K562 (cell line): ENCODE results near the gene EMC6. TPM values are rescaled to one million over a fixed set of nuclear protein-coding genes. Genes with fewer than 3 reads are reported as not detected.
A peak's percentile ranks its signal among the peaks of the same experiment; 100 is the strongest.

Experiments used
- ATF1 ChIP-seq, 2 experiments: fragments of 450-650 bp in 1 of 2; IDR thresholded peaks; 2 replicates each; pipeline ENCODE4 v1.6.1; 2016; ENCODE audit warnings: missing compliant biosample characterization in 1 of 2, missing genetic modification characterization in 1 of 2
- BHLHE40 ChIP-seq: IDR thresholded peaks from 2 replicates; pipeline ENCODE4 v1.6.1; 2011; ENCODE audit warnings: low read length, improper control_type of control experiment
- CBX2 ChIP-seq: fragments of 200-600 bp; sonication (generic); IDR thresholded peaks from one replicate; pipeline ENCODE4 v1.6.1; 2012; ENCODE audit warnings: mild to moderate bottlenecking, low read length, inconsistent platforms; ENCODE audit not compliant: insufficient read depth, poor library complexity, severe bottlenecking
- ETV1 ChIP-seq: fragments of 450-650 bp; conservative IDR thresholded peaks from 2 replicates; pipeline ENCODE4 v1.6.1; 2016; ENCODE audit warnings: missing genetic modification characterization, control low read depth, low read depth, missing compliant biosample characterization
- GABPB2 ChIP-seq: fragments of 250-450 bp; sonication (Bioruptor Pico); conservative IDR thresholded peaks from 2 replicates; pipeline ENCODE4 v1.5.1; 2021; ENCODE audit warnings: mild to moderate bottlenecking
- GTF2A2 ChIP-seq: IDR thresholded peaks from 2 replicates; pipeline ENCODE4 v1.6.1; 2016; ENCODE audit warnings: mild to moderate bottlenecking, missing genetic modification characterization, missing compliant biosample characterization
- HCFC1 ChIP-seq: IDR thresholded peaks from 2 replicates; pipeline ENCODE4 v1.6.1; 2012; ENCODE audit warnings: low read depth, low read length, improper control_type of control experiment
- MAZ ChIP-seq, 2 experiments: fragments of 450-650 bp in 1 of 2; sonication (generic) in 1 of 2; formaldehyde crosslinking; IDR thresholded peaks in 1 of 2; conservative IDR thresholded peaks in 1 of 2; 2 replicates each; pipeline versions ENCODE4 v1.4.0 to v1.5.0; 2020; ENCODE audit warnings: mild to moderate bottlenecking in 1 of 2, missing genetic modification reagents in 1 of 2
- MEF2A ChIP-seq: IDR thresholded peaks from 2 replicates; pipeline ENCODE4 v1.6.1; 2011; ENCODE audit warnings: low read depth, mild to moderate bottlenecking, low read length, moderate library complexity; ENCODE audit not compliant: control insufficient read depth
- NBN ChIP-seq: fragments of 450-650 bp; IDR thresholded peaks from 2 replicates; pipeline ENCODE4 v1.6.1; 2016; ENCODE audit warnings: low read depth, mild to moderate bottlenecking
- NFE2 ChIP-seq: IDR thresholded peaks from 2 replicates; pipeline ENCODE4 v1.6.1; 2014; ENCODE audit warnings: antibody characterized with exemption, low read depth
- SETDB1 ChIP-seq: IDR thresholded peaks from one replicate; pipeline ENCODE4 v1.6.1; 2012; ENCODE audit warnings: low read length, control low read depth, inconsistent platforms
- SMARCE1 ChIP-seq: fragments of 450-650 bp; IDR thresholded peaks from 2 replicates; pipeline ENCODE4 v1.7.1; 2016; ENCODE audit warnings: mild to moderate bottlenecking
- SNIP1 ChIP-seq: fragments of 450-650 bp; IDR thresholded peaks from 2 replicates; pipeline ENCODE4 v1.7.1; 2017; ENCODE audit warnings: low read depth, mild to moderate bottlenecking
- YY1 ChIP-seq, 3 experiments: IDR thresholded peaks; 2 replicates each; pipeline ENCODE4 v1.6.1; 2011; ENCODE audit warnings: low read length in 2 of 3, mild to moderate bottlenecking in 2 of 3, moderate library complexity in 2 of 3, borderline replicate concordance in 1 of 3, control low read depth in 1 of 3, low read depth in 1 of 3; ENCODE audit not compliant: insufficient read depth in 3 of 3, insufficient replicate concordance in 2 of 3, control insufficient read depth in 1 of 3, insufficient read length in 1 of 3; ENCODE audit errors: extremely low read depth in 1 of 3
- ZNF12 ChIP-seq: sonication (generic); formaldehyde crosslinking; IDR thresholded peaks from 2 replicates; pipeline ENCODE4 v1.4.0; 2020; ENCODE audit warnings: mild to moderate bottlenecking, missing genetic modification reagents
- ZNF134 ChIP-seq: fragments of 250-450 bp; sonication (Bioruptor Pico); conservative IDR thresholded peaks from 2 replicates; pipeline ENCODE4 v1.4.0; 2020
- ZNF263 ChIP-seq: sonication (generic); formaldehyde crosslinking; IDR thresholded peaks from 2 replicates; pipeline ENCODE4 v1.8.0; 2022; ENCODE audit warnings: mild to moderate bottlenecking, missing genetic modification reagents, borderline replicate concordance
- ZNF316 ChIP-seq: fragments of 450-650 bp; IDR thresholded peaks from 2 replicates; pipeline ENCODE4 v1.6.1; 2016
- ZNF354B ChIP-seq: fragments of 250-450 bp; sonication (Bioruptor Pico); IDR thresholded peaks from 2 replicates; pipeline ENCODE4 v1.4.0; 2020
- ZNF384 ChIP-seq: IDR thresholded peaks from 2 replicates; pipeline ENCODE4 v1.6.1; 2012; ENCODE audit warnings: low read depth, low read length, improper control_type of control experiment
- polyA plus RNA-seq, 8 experiments: library from polyadenylated mRNA; depleted of rRNA in 4 of 8; stranded (reverse) in 5 of 8; unstranded in 3 of 8; fragments of >200 nt; fragmentation: Nextera tagmentation in 2 of 8; fragmentation: Illumina TruSeq in 1 of 8; extraction: Ambion mirVana in 2 of 8; extraction: Trizol in 1 of 8; gene quantifications; 2 replicates each; pipeline versions ENCODE4 v1.2.1 to v1.2.3, GENCODE V29; 2011 to 2014; ENCODE audit warnings: inconsistent platforms in 1 of 8, missing spikeins in 1 of 8
- total RNA-seq, 7 experiments: library from RNA; depleted of rRNA in 6 of 7; stranded (reverse); fragments of >200 nt in 6 of 7; fragmentation: Illumina TruSeq in 2 of 7; extraction: Trizol in 2 of 7; gene quantifications; 2 replicates each; pipeline versions ENCODE4 v1.2.1 to v1.2.3, GENCODE V29; 2011 to 2021; ENCODE audit warnings: low replicate concordance in 1 of 7
- TF ChIP-seq, protein P1 (sequence below): sonication (generic); formaldehyde crosslinking; IDR thresholded peaks from 2 replicates; pipeline ENCODE4 v1.8.1; 2022; ENCODE audit warnings: missing genetic modification reagents
- TF ChIP-seq, protein P2 (sequence below), 2 experiments: fragments of 250-450 bp in 1 of 2; fragments of 450-650 bp in 1 of 2; sonication (Bioruptor Pico) in 1 of 2; IDR thresholded peaks; 2 replicates each; pipeline versions ENCODE4 v1.6.1 to v1.8.0; 2016 to 2021; ENCODE audit warnings: mild to moderate bottlenecking in 2 of 2, moderate library complexity in 2 of 2, missing compliant biosample characterization in 1 of 2, missing genetic modification characterization in 1 of 2
- TF ChIP-seq, protein P3 (sequence below), 3 experiments: fragments of 200-800 bp in 1 of 3; fragments of 250-450 bp in 1 of 3; fragments of 450-650 bp in 1 of 3; sonication (Bioruptor Pico) in 1 of 3; sonication (Bioruptor generic) in 1 of 3; formaldehyde crosslinking in 1 of 3; IDR thresholded peaks; 2 replicates each; pipeline versions ENCODE4 v1.6.1 to v1.8.0; 2016 to 2022; ENCODE audit warnings: mild to moderate bottlenecking in 2 of 3, missing genetic modification characterization in 2 of 3, missing compliant biosample characterization in 1 of 3, moderate library complexity in 1 of 3

The EMC6 gene
- total and polyA plus RNA-seq, 9 of the 15 experiments (the other 6 are each of a cell fraction or from before 2014, with no cell fraction given), result 2.9 to 136 (median 24.9) TPM

DNA sequence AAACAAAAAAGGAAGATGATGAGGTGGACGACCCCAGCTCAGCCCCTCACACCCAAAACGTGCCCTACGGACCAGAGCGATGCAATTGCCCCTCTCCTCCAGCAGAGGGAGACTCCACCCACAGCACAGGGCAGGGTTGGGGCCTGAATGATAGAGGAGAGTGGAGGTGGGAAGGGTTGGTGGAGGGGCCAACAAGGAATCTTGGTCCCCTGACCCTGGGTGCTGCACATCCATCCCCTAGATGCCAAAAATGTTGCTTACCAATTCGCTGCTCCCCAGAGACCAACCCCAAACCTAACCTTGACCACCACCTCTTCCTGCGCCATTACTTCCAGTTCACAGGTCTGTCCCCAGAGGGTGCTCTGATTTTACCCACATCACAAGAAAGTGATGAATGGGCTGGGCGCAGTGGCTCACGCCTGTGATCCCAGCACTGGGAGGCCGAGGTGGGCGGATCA lies 14.5 kb downstream of the EMC6 start (continued):
- TF ChIP-seq, protein P1, sequence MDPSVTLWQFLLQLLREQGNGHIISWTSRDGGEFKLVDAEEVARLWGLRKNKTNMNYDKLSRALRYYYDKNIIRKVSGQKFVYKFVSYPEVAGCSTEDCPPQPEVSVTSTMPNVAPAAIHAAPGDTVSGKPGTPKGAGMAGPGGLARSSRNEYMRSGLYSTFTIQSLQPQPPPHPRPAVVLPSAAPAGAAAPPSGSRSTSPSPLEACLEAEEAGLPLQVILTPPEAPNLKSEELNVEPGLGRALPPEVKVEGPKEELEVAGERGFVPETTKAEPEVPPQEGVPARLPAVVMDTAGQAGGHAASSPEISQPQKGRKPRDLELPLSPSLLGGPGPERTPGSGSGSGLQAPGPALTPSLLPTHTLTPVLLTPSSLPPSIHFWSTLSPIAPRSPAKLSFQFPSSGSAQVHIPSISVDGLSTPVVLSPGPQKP (CRISPR knock-in tag), result no peak
- TF ChIP-seq, protein P2, sequence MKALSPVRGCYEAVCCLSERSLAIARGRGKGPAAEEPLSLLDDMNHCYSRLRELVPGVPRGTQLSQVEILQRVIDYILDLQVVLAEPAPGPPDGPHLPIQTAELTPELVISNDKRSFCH (CRISPR knock-in tag; IDR thresholded peaks at IDR 0.05), result no peak
- TF ChIP-seq, protein P2 (tag; IDR thresholded peaks at IDR 0.05), result no peak
- TF ChIP-seq ATF1 (CRISPR knock-in tag; IDR thresholded peaks at IDR 0.05), result no peak
- no peak for TF ChIP-seq ATF1 (tag; IDR thresholded peaks at IDR 0.05)
- no peak for TF ChIP-seq NBN
- no peak for TF ChIP-seq MEF2A
- TF ChIP-seq SMARCE1, result no peak
- TF ChIP-seq ZNF354B (CRISPR knock-in tag), result no peak
- no peak for TF ChIP-seq ZNF263
- TF ChIP-seq ZNF134 (CRISPR knock-in tag), result no peak
- peak in 1 of 2 experiments; percentile 43; a peak in 1 of 4 replicates for TF ChIP-seq MAZ (CRISPR knock-in tag; conservative IDR thresholded peaks at IDR 0.05 in 1 of 2, IDR thresholded peaks at IDR 0.05 in 1 of 2)
- no peak for TF ChIP-seq CBX2
- no peak for TF ChIP-seq ZNF384
- TF ChIP-seq BHLHE40, result peak; percentile 17; the same call in 1 of the 2 replicates
- TF ChIP-seq SETDB1, result no peak
- no peak for TF ChIP-seq ETV1 (tag)
- TF ChIP-seq HCFC1, result no peak
- TF ChIP-seq NFE2, result no peak
- TF ChIP-seq, protein P3, sequence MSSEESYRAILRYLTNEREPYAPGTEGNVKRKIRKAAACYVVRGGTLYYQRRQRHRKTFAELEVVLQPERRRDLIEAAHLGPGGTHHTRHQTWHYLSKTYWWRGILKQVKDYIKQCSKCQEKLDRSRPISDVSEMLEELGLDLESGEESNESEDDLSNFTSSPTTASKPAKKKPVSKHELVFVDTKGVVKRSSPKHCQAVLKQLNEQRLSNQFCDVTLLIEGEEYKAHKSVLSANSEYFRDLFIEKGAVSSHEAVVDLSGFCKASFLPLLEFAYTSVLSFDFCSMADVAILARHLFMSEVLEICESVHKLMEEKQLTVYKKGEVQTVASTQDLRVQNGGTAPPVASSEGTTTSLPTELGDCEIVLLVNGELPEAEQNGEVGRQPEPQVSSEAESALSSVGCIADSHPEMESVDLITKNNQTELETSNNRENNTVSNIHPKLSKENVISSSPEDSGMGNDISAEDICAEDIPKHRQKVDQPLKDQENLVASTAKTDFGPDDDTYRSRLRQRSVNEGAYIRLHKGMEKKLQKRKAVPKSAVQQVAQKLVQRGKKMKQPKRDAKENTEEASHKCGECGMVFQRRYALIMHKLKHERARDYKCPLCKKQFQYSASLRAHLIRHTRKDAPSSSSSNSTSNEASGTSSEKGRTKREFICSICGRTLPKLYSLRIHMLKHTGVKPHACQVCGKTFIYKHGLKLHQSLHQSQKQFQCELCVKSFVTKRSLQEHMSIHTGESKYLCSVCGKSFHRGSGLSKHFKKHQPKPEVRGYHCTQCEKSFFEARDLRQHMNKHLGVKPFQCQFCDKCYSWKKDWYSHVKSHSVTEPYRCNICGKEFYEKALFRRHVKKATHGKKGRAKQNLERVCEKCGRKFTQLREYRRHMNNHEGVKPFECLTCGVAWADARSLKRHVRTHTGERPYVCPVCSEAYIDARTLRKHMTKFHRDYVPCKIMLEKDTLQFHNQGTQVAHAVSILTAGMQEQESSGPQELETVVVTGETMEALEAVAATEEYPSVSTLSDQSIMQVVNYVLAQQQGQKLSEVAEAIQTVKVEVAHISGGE (CRISPR knock-in tag; IDR thresholded peaks at IDR 0.05), result no peak
- TF ChIP-seq GABPB2 (CRISPR knock-in tag), result no peak
- TF ChIP-seq ZNF316, result no peak
- TF ChIP-seq YY1 (IDR thresholded peaks at IDR 0.05; ENCODE audit: borderline replicate concordance in 1 of 3, control insufficient read depth in 1 of 3, extremely low read depth in 1 of 3, insufficient read depth in 3 of 3, insufficient read length in 1 of 3, insufficient replicate concordance in 2 of 3, low read depth in 1 of 3, low read length in 2 of 3), result peak in 1 of 3 experiments; percentile 60
- TF ChIP-seq ZNF12 (CRISPR knock-in tag), result no peak
- TF ChIP-seq GTF2A2 (tag), result no peak
- no peak for TF ChIP-seq SNIP1
